Measurements from ENCODE around the gene PKDREJ. TPM values are rescaled to one million over a fixed set of nuclear protein-coding genes. Genes with fewer than 3 reads are reported as not detected.

The PKDREJ gene
- polyA plus RNA-seq, 1 donor: 0.58 TPM

GRCh38 chr22:46290121-46290842 lies 27.1 kb upstream of the PKDREJ start:
- no peak for DNase-seq

GRCh38 chr22:46289244-46289891 lies 26.2 kb upstream of the PKDREJ start:
- DNase-seq: no peak

- DNase-seq: no peak
These were observed 25.7 kb upstream of the PKDREJ start for GRCh38 chr22:46288846-46289243.

GRCh38 chr22:46287873-46288751 lies 25.0 kb upstream of the PKDREJ start:
- no peak for DNase-seq

- DNase-seq: no peak
These were observed 24.1 kb upstream of the PKDREJ start for GRCh38 chr22:46286941-46287872.

- DNase-seq: no peak
These were observed 22.9 kb upstream of the PKDREJ start for GRCh38 chr22:46286006-46286405.

- no peak for DNase-seq
These were observed 18.9 kb upstream of the PKDREJ start for GRCh38 chr22:46281866-46282678.

- no peak for DNase-seq
These were observed 18.0 kb upstream of the PKDREJ start for GRCh38 chr22:46280999-46281623.

GRCh38 chr22:46280063-46280817 lies 17.1 kb upstream of the PKDREJ start:
- DNase-seq: no peak

- no peak for DNase-seq
These were observed 15.8 kb upstream of the PKDREJ start for GRCh38 chr22:46278656-46279645.

GRCh38 chr22:46276563-46276962 lies 13.4 kb upstream of the PKDREJ start:
- no peak for DNase-seq

- no peak for DNase-seq
These were observed 12.4 kb upstream of the PKDREJ start for GRCh38 chr22:46275455-46276122.

GRCh38 chr22:46274381-46274780 lies 11.2 kb upstream of the PKDREJ start:
- no peak for DNase-seq

- DNase-seq: no peak
These were observed 10.4 kb upstream of the PKDREJ start for GRCh38 chr22:46273432-46274148.

- no peak for DNase-seq
These were observed 9.8 kb upstream of the PKDREJ start for GRCh38 chr22:46272762-46273431.

- no peak for DNase-seq
These were observed 9.1 kb upstream of the PKDREJ start for GRCh38 chr22:46272196-46272595.

GRCh38 chr22:46269564-46269963 lies 6.4 kb upstream of the PKDREJ start:
- DNase-seq: no peak

Data from hindlimb muscle (tissue), 1 donor.